ENCODE results near the gene CMIP. TPM values are rescaled to one million over a fixed set of nuclear protein-coding genes. Genes with fewer than 3 reads are reported as not detected.
A peak's percentile ranks its signal among the peaks of the same experiment; 100 is the strongest.

Gene CMIP
- total RNA-seq, 1 experiment from 2014 or later = 53.6 TPM

DNA sequence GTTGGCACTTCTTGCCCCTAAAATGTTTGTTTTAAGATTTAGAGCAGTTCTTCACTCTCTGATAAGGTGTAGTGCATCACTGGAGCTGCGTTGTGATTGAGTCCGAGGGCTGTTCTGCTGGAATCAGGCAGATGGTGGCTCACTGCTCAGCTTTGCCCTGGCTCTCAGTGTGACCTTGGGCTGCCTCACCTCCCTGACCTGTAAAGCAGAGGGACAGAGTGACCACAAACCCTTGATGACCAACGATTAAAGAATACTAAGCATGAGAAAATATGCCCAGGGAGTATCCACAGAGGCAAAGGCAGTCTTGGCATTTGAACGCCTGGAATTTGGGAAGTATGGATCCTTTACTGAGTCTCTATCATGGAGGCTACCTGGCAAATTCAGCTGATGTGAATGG is 18.1 kb downstream of the CMIP start:
- ChIA-PET CTCF (interaction anchor here (1.3 kb wide), 1 partner anchor 11 kb away, joined by 4 read pairs; no protein-coding TSS in a partner anchor), POLR2A (no interaction called here)
- no TSS peak for BruUV-seq (replicated peaks)
- H3K27me3 Mint-ChIP-seq (ENCODE audit: insufficient read depth, unreplicated experiment) = no peaks in the 10 kb centered on the region
- H3K4me1 Mint-ChIP-seq (ENCODE audit: insufficient read depth, unreplicated experiment) = no peaks in the 10 kb centered on the region
- H3K4me3 Mint-ChIP-seq (ENCODE audit: unreplicated experiment) = no peak overlapping the region
- TF ChIP-seq, protein P1, sequence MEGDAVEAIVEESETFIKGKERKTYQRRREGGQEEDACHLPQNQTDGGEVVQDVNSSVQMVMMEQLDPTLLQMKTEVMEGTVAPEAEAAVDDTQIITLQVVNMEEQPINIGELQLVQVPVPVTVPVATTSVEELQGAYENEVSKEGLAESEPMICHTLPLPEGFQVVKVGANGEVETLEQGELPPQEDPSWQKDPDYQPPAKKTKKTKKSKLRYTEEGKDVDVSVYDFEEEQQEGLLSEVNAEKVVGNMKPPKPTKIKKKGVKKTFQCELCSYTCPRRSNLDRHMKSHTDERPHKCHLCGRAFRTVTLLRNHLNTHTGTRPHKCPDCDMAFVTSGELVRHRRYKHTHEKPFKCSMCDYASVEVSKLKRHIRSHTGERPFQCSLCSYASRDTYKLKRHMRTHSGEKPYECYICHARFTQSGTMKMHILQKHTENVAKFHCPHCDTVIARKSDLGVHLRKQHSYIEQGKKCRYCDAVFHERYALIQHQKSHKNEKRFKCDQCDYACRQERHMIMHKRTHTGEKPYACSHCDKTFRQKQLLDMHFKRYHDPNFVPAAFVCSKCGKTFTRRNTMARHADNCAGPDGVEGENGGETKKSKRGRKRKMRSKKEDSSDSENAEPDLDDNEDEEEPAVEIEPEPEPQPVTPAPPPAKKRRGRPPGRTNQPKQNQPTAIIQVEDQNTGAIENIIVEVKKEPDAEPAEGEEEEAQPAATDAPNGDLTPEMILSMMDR (IDR thresholded peaks at IDR 0.05; ENCODE audit: unreplicated experiment) = no peak
- intact Hi-C loops (cut with micrococcal nuclease) = no loop called here
- peak overlapping the region; percentile 35 for H3K27ac Mint-ChIP-seq (ENCODE audit: low read depth, unreplicated experiment)
- H3K36me3 Mint-ChIP-seq (ENCODE audit: insufficient read depth, unreplicated experiment) = peaks cover 49% of the 10 kb centered on the region
- no peak for DNase-seq (ENCODE audit: unreplicated experiment)
- no peaks in the 10 kb centered on the region for H3K9me3 Mint-ChIP-seq (ENCODE audit: unreplicated experiment)

DNA sequence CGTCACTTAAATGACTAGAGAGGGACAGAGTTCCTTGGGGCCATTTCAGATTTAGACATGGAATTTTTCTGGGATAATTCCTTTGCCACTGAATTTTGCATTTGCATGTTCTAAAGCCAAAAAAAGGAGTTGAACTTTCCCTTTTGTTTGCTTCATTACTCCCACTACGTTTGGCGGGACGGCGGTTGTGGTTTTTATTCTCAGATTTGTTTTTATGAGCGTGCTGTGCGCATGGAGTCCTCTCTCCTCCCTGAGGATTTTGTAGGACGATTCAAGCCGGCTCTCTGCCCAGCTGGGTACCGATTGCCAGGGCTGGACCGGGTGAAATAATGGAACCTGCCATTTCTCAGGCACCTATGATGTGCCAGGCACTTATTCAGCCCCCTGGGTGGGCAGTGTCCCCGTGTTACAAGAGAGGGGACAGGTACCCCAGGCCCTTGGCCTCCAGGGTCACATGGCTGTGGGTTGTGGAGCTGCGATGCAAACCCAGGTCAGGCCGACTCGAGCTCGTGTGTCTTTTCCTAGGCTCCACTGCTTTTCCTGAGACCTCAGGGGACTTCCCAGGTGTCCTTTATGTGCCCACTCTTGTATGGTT is 18.8 kb downstream of the CMIP start:
- H3K9me3 Mint-ChIP-seq (ENCODE audit: unreplicated experiment) = no peaks in the 10 kb centered on the region
- intact Hi-C loops (cut with micrococcal nuclease) = no loop called here
- ChIA-PET CTCF (interaction anchor here (1.0 to 1.3 kb wide), 2 partner anchors 10 to 17 kb away, joined by 3 to 4 read pairs; no protein-coding TSS in a partner anchor), POLR2A (no interaction called here)
- H3K36me3 Mint-ChIP-seq (ENCODE audit: insufficient read depth, unreplicated experiment) = peaks cover 43% of the 10 kb centered on the region
- no peaks in the 10 kb centered on the region for H3K4me1 Mint-ChIP-seq (ENCODE audit: insufficient read depth, unreplicated experiment)
- H3K27ac Mint-ChIP-seq (ENCODE audit: low read depth, unreplicated experiment) = no peak overlapping the region
- no TSS peak for BruUV-seq (replicated peaks)
- TF ChIP-seq, protein P1 (IDR thresholded peaks at IDR 0.05; ENCODE audit: unreplicated experiment) = no peak
- H3K27me3 Mint-ChIP-seq (ENCODE audit: insufficient read depth, unreplicated experiment) = no peaks in the 10 kb centered on the region
- DNase-seq (ENCODE audit: unreplicated experiment) = no peak
- no peak overlapping the region for H3K4me3 Mint-ChIP-seq (ENCODE audit: unreplicated experiment)

GRCh38 chr16:81464279-81464678 is 19.7 kb downstream of the CMIP start:
- ChIA-PET POLR2A (no interaction called here), CTCF (interaction anchor here (1.0 kb wide), 1 partner anchor 17 kb away, joined by 3 read pairs; no protein-coding TSS in a partner anchor)
- Mint-ChIP-seq H3K4me1 (ENCODE audit: insufficient read depth, unreplicated experiment) (no peaks in the 10 kb centered on the region), H3K27me3 (ENCODE audit: insufficient read depth, unreplicated experiment) (no peaks in the 10 kb centered on the region), H3K4me3 (ENCODE audit: unreplicated experiment) (no peak overlapping the region), H3K27ac (ENCODE audit: low read depth, unreplicated experiment) (no peak overlapping the region), H3K36me3 (ENCODE audit: insufficient read depth, unreplicated experiment) (peaks cover 34% of the 10 kb centered on the region), H3K9me3 (ENCODE audit: unreplicated experiment) (no peaks in the 10 kb centered on the region)
- TF ChIP-seq, protein P1 (IDR thresholded peaks at IDR 0.05; ENCODE audit: unreplicated experiment) = no peak
- BruUV-seq (replicated peaks) = no TSS peak
- no peak for DNase-seq (ENCODE audit: unreplicated experiment)
- intact Hi-C loops (cut with micrococcal nuclease) = no loop called here

- Mint-ChIP-seq H3K27ac (ENCODE audit: low read depth, unreplicated experiment) (no peak overlapping the region), H3K36me3 (ENCODE audit: insufficient read depth, unreplicated experiment) (peaks cover 32% of the 10 kb centered on the region), H3K9me3 (ENCODE audit: unreplicated experiment) (no peaks in the 10 kb centered on the region), H3K27me3 (ENCODE audit: insufficient read depth, unreplicated experiment) (no peaks in the 10 kb centered on the region), H3K4me1 (ENCODE audit: insufficient read depth, unreplicated experiment) (no peaks in the 10 kb centered on the region), H3K4me3 (ENCODE audit: unreplicated experiment) (no peak overlapping the region)
- DNase-seq (ENCODE audit: unreplicated experiment) = no peak
- no TSS peak for BruUV-seq (replicated peaks)
- POLR2A ChIA-PET = interaction anchor here (0.8 kb wide), 1 partner anchor 12 kb away, joined by 5 read pairs; no protein-coding TSS in a partner anchor
- TF ChIP-seq, protein P1 (IDR thresholded peaks at IDR 0.05; ENCODE audit: unreplicated experiment) = no peak
- CTCF ChIA-PET = interaction anchor here (0.5 to 1.1 kb wide), 2 partner anchors 19 to 39 kb away, joined by 3 to 7 read pairs; no protein-coding TSS in a partner anchor
- intact Hi-C loops (cut with micrococcal nuclease) = no loop called here
Observed at GRCh38 chr16:81465375-81465943, 20.9 kb downstream of the CMIP start.
